Body of pancreas (tissue), 4 donors: ENCODE measurements around the gene MAFF.

Experiments
- CTCF ChIP-seq, 7 experiments: fragments of 450-650 bp in 4 of 7; fragments of 200-600 bp in 3 of 7; sonication (generic) in 3 of 7; IDR thresholded peaks; one replicate each; pipeline ENCODE4 v1.5.1; 2016 to 2019; ENCODE audit warnings: antibody characterized with exemption in 7 of 7
- POLR2A ChIP-seq, 3 donors: fragments of 450-650 bp; IDR thresholded peaks; one replicate each; pipeline ENCODE4 v1.6.1; 2016; ENCODE audit warnings: antibody characterized with exemption in 3 of 3, mild to moderate bottlenecking in 2 of 3

GRCh38 chr22:38213319-38213989 lies 11.7 kb downstream of the MAFF start:
- TF ChIP-seq CTCF (IDR thresholded peaks at IDR 0.05), result no peak
- no peak for TF ChIP-seq POLR2A (IDR thresholded peaks at IDR 0.05)
